Ascending aorta (tissue), 2 donors: Measurements from ENCODE around the gene ARHGAP24. TPM values are rescaled to one million over a fixed set of nuclear protein-coding genes. Genes with fewer than 3 reads are reported as not detected.
A peak's percentile ranks its signal among the peaks of the same experiment; 100 is the strongest.

Experiments
- DNase-seq, 2 donors: peaks; one replicate each; pipeline ENCODE4 v3.0.0-alpha.2; 2019; ENCODE audit warnings: low spot score in 2 of 2
- H3K27ac ChIP-seq, 2 donors: fragments of 200-600 bp; sonication (generic); one replicate each; pipeline ENCODE4 v1.5.1; 2016 to 2017; ENCODE audit warnings: mild to moderate bottlenecking in 1 of 2
- H3K27me3 ChIP-seq: fragments of 200-600 bp; sonication (generic); one replicate; pipeline ENCODE4 v1.5.1; 2017
- H3K36me3 ChIP-seq, 2 donors: fragments of 200-600 bp; sonication (generic); one replicate each; pipeline ENCODE4 v1.5.1; 2016
- H3K4me1 ChIP-seq, 2 donors: fragments of 200-600 bp; sonication (generic); one replicate each; pipeline ENCODE4 v1.5.1; 2016 to 2017; ENCODE audit warnings: mild to moderate bottlenecking in 1 of 2
- H3K4me3 ChIP-seq, 2 donors: fragments of 200-600 bp; sonication (generic); one replicate each; pipeline ENCODE4 v1.5.1; 2016 to 2017; ENCODE audit warnings: mild to moderate bottlenecking in 1 of 2
- H3K9me3 ChIP-seq, 2 donors: fragments of 200-600 bp; sonication (generic); one replicate each; pipeline ENCODE4 v1.5.1; 2016
- intact Hi-C: fragments of 100-400 bp; cut with DNase I; formaldehyde crosslinking; loops from one replicate; pipeline ENCODE4 v1.15.1; 2023
- total RNA-seq: library from RNA; depleted of rRNA; stranded (reverse); fragments of >200 nt; gene quantifications from one replicate; pipeline ENCODE4 v1.1.0, GENCODE V29; 2016
- TF ChIP-seq, protein P1 (sequence below), 3 experiments: fragments of 200-600 bp in 2 of 3; fragments of 450-650 bp in 1 of 3; sonication (generic) in 2 of 3; IDR thresholded peaks; one replicate each; pipeline ENCODE4 v1.5.1; 2016 to 2019; ENCODE audit warnings: antibody characterized with exemption in 3 of 3, mild to moderate bottlenecking in 1 of 3, moderate library complexity in 1 of 3

Gene ARHGAP24
- total RNA-seq, 1 donor from 2014 or later = 13.9 TPM

DNA sequence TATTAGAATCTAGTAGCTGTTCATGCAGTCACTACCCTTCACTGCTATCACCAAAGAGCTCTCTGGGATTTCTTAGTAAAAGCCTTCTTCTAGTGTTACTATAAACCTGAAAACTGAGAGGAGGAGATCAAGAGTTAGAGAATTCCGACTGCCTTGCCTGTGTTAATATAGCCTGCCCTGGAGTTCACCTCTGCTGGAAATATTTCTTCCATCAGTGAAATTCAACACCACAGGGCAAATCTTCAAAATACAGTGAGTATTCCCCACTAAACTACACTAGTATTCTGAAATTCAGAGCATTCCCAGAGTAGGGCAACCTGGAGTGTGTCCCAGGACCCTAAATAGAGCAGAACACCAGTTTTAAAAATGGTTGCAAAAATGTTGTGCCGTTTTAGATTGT lies 301.1 kb downstream of the ARHGAP24 start:
- H3K4me3 ChIP-seq = no peak overlapping the region
- H3K27me3 ChIP-seq = no peaks in the 10 kb centered on the region
- no peak for DNase-seq
- peak overlapping the region; percentile 3 to 6 for H3K27ac ChIP-seq
- no peaks in the 10 kb centered on the region for H3K36me3 ChIP-seq
- H3K9me3 ChIP-seq = no peaks in the 10 kb centered on the region
- intact Hi-C loops = no loop called here
- H3K4me1 ChIP-seq = peaks cover 0 to 7% of the 10 kb centered on the region in 2 donors
- TF ChIP-seq, protein P1, sequence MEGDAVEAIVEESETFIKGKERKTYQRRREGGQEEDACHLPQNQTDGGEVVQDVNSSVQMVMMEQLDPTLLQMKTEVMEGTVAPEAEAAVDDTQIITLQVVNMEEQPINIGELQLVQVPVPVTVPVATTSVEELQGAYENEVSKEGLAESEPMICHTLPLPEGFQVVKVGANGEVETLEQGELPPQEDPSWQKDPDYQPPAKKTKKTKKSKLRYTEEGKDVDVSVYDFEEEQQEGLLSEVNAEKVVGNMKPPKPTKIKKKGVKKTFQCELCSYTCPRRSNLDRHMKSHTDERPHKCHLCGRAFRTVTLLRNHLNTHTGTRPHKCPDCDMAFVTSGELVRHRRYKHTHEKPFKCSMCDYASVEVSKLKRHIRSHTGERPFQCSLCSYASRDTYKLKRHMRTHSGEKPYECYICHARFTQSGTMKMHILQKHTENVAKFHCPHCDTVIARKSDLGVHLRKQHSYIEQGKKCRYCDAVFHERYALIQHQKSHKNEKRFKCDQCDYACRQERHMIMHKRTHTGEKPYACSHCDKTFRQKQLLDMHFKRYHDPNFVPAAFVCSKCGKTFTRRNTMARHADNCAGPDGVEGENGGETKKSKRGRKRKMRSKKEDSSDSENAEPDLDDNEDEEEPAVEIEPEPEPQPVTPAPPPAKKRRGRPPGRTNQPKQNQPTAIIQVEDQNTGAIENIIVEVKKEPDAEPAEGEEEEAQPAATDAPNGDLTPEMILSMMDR (IDR thresholded peaks at IDR 0.05) = no peak

DNA sequence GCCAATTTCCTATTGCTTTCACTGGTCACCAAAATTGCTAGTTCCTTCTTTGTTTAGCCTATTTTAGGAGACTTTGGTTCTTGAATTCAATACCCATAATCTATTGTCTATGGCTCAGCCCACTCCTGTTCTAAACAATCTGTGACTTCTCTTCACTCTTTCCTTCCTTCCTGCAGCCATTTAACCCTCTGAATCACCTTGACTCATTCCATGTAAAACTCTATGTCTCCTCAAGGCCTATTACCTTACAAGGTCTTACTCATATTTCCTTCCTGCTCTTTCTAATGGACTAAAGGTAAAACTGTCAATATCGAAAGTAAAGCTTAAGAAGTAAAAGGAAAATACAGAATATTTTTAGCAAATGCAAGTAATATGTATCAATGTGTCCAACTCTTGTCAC lies 301.6 kb downstream of the ARHGAP24 start:
- TF ChIP-seq, protein P1 (IDR thresholded peaks at IDR 0.05) = no peak
- Histone ChIP-seq H3K27me3 (no peaks in the 10 kb centered on the region), H3K9me3 (no peaks in the 10 kb centered on the region), H3K4me3 (no peak overlapping the region), H3K27ac (peak overlapping the region; percentile 3 to 6), H3K4me1 (peaks cover 0 to 7% of the 10 kb centered on the region in 2 donors), H3K36me3 (no peaks in the 10 kb centered on the region)
- intact Hi-C loops = no loop called here
- no peak for DNase-seq

DNA sequence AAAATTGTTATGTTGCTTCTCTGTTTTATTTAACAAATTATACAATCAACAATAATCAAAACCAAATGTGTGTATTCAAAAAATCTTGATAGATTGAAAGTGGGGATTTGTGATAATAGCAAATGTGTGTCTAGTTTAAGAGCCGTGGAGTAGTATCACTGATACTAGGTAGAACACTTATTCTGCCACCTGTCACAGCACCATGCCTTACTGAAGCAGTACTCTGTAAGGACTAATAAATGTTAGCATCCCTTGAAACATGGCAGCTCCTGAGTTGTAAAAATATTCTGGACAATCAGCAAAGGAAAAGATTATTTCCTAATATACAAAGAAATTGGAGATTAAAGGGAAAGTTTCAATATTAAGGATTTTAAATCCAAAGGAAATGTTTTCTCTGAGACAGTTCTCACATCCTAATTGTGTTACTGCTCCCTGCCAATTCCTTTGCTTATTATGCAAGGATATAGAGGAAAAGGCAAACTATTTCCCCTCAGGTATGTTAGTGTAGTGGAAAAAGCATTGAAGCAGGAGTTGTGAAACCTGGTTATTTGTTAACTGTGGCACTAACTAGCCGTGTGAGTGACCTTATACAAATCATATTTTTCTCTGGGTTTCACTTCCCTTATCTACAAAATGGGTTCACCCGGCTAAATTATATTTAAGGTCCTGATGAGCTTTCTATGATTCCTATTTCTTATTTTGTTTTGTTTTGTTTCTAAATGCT lies 303.1 kb downstream of the ARHGAP24 start:
- Histone ChIP-seq H3K9me3 (no peaks in the 10 kb centered on the region), H3K36me3 (no peaks in the 10 kb centered on the region), H3K27ac (peak overlapping the region; percentile 40 to 79), H3K4me3 (peak overlapping the region; percentile 46 to 60), H3K4me1 (peaks cover 0 to 8% of the 10 kb centered on the region in 2 donors), H3K27me3 (no peaks in the 10 kb centered on the region)
- intact Hi-C loops = no loop called here
- no peak for DNase-seq
- TF ChIP-seq, protein P1 (IDR thresholded peaks at IDR 0.05) = no peak

DNA sequence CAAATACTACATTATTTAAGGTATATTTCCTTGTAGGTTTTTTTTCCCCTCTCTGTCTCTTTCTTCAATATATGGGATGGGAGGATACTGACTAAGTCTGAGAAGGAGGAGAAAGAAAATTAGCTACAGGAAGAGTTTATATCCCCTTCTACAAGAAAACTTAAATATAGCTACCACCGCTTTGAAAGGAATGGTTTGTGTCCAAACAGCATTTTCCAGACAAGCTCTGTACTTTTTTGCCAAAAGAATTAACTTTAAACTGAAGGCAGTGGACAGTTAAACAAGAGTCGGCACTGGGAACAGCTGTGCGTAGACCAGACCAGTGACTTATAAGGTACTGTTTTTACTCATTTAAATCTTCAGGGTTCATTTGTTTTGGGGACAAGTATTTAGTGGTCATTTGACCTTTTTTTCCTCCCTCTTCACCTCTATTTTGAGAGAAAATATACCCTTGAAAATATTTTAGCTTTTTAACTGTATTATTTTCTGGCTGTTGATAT lies 303.7 kb downstream of the ARHGAP24 start:
- DNase-seq = no peak

DNA sequence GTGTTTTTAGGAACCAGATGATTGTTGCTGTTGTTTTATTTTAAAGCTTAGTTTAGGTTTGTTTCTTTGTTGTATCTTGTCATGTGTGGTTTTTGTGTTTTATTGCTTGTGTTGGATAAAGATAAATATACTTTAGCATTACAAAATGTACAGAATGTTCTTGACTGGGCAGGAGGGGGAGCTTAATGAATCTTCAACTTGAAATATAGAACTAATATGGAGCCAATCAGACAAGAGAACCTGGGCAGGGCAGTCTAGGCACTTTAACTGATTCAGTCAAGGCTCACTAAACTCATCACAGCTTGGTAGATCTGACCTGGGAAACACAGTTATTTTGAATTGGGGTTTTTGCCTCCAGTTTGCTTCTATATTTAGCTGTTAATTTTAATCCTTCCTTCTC lies 304.2 kb downstream of the ARHGAP24 start:
- Histone ChIP-seq H3K27ac (peak overlapping the region; percentile 40 to 79), H3K9me3 (no peaks in the 10 kb centered on the region), H3K27me3 (no peaks in the 10 kb centered on the region), H3K4me3 (peak overlapping the region; percentile 46 to 60), H3K36me3 (no peaks in the 10 kb centered on the region), H3K4me1 (peaks cover 0 to 13% of the 10 kb centered on the region in 2 donors)
- TF ChIP-seq, protein P1 (IDR thresholded peaks at IDR 0.05) = no peak
- no peak for DNase-seq
- intact Hi-C loops = no loop called here

More for the DNA sequence above, 303.7 kb downstream of the ARHGAP24 start:
- Histone ChIP-seq H3K4me3 (peak overlapping the region; percentile 46 to 60), H3K36me3 (no peaks in the 10 kb centered on the region), H3K27ac (peak overlapping the region; percentile 40 to 79), H3K9me3 (no peaks in the 10 kb centered on the region), H3K4me1 (peaks cover 0 to 9% of the 10 kb centered on the region in 2 donors), H3K27me3 (no peaks in the 10 kb centered on the region)
- TF ChIP-seq, protein P1 (IDR thresholded peaks at IDR 0.05) = no peak
- intact Hi-C loops = no loop called here
